Mesodermal cell (in vitro differentiated cells): ENCODE data around the gene NDC1.
A peak's percentile ranks its signal among the peaks of the same experiment; 100 is the strongest.

Experiments used
- H3K27ac ChIP-seq: 2 replicates; pipeline ENCODE4 v1.7.0; 2013; ENCODE audit warnings: mild to moderate bottlenecking, low read depth, low read length, moderate library complexity; ENCODE audit not compliant: severe bottlenecking
- H3K36me3 ChIP-seq: 2 replicates; pipeline ENCODE4 v1.7.1; 2013; ENCODE audit warnings: mild to moderate bottlenecking, low read length, moderate library complexity; ENCODE audit not compliant: control insufficient read depth, insufficient read depth
- H3K4me1 ChIP-seq: one replicate; pipeline ENCODE4 v1.7.1; 2013; ENCODE audit warnings: mild to moderate bottlenecking, low read length; ENCODE audit not compliant: insufficient read depth, control insufficient read depth, poor library complexity, severe bottlenecking
- H3K4me3 ChIP-seq: 2 replicates; pipeline ENCODE4 v1.7.0; 2013; ENCODE audit warnings: low read length, control low read depth, mild to moderate bottlenecking; ENCODE audit not compliant: insufficient read depth, poor library complexity, severe bottlenecking; ENCODE audit errors: extremely low read depth
- H3K9me3 ChIP-seq: 2 replicates; pipeline ENCODE4 v1.7.1; 2013; ENCODE audit warnings: mild to moderate bottlenecking, low read length, moderate library complexity; ENCODE audit not compliant: control insufficient read depth
- WGBS, 2 experiments: methylation state at CpG; one replicate each; pipeline ENCODE4 v1.1.5; 2013; ENCODE audit warnings: missing lambda C conversion rate in 2 of 2; ENCODE audit not compliant: insufficient coverage in 2 of 2; 5-methylcytosine and 5-hydroxymethylcytosine counted together

Gene NDC1

GRCh38 chr1:53740621-53741105, 97.4 kb downstream of the NDC1 start:
- 45 to 79% methylated on average over 2 to 4 of the region's 8 CpGs for WGBS, 2 experiments
- H3K9me3 ChIP-seq = peaks cover 9% of the 10 kb centered on the region
- no peak overlapping the region for H3K27ac ChIP-seq
- peaks cover 33% of the 10 kb centered on the region for H3K4me1 ChIP-seq
- no peak overlapping the region for H3K4me3 ChIP-seq
- H3K36me3 ChIP-seq = no peaks in the 10 kb centered on the region

DNA sequence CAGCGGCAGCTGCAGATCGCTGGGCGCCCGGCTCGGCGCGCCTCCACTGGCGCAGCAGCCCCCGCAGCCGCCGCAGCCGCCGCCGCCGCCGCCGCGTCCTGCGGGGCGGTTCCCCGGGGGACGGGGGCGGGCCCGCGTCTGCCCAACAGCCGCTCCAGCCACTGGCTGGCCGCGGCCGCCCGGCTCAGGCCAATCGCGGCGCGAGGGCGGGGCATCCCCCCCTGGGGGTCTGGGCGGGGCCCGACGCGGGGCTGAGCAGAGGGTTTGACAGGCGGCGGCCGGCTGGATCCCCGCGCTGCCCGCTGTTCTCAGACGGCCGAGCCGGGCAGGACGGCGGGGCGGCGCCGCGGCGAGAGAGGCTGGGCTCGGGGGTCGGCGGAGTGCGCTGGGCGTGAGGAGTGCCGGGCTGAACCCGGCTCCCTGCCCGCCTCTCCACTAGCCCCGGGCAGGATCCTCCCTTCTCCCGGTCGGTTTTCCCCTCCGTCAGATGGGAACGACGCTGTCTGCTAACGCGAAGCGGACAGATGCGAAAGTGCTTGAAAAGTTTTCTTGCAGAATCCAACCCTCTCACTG, 98.9 kb downstream of the NDC1 start, which contains the start of gene GLIS1:
Gene GLIS1, minus strand, starts transcription at position 56 of the 573 bp plus-strand sequence. CDS start 1,100 bp downstream, outside the sequence.
- Histone ChIP-seq H3K9me3 (peaks cover 9% of the 10 kb centered on the region), H3K27ac (no peak within 1 kb of the TSS), H3K36me3 (no peaks in the 10 kb centered on the region), H3K4me3 (peak within 1 kb of the TSS; percentile 55), H3K4me1 (peaks cover 47% of the 10 kb centered on the region)
- WGBS, 2 experiments = 0 to 1% methylated on average over 52 to 61 of the region's 73 CpGs

DNA sequence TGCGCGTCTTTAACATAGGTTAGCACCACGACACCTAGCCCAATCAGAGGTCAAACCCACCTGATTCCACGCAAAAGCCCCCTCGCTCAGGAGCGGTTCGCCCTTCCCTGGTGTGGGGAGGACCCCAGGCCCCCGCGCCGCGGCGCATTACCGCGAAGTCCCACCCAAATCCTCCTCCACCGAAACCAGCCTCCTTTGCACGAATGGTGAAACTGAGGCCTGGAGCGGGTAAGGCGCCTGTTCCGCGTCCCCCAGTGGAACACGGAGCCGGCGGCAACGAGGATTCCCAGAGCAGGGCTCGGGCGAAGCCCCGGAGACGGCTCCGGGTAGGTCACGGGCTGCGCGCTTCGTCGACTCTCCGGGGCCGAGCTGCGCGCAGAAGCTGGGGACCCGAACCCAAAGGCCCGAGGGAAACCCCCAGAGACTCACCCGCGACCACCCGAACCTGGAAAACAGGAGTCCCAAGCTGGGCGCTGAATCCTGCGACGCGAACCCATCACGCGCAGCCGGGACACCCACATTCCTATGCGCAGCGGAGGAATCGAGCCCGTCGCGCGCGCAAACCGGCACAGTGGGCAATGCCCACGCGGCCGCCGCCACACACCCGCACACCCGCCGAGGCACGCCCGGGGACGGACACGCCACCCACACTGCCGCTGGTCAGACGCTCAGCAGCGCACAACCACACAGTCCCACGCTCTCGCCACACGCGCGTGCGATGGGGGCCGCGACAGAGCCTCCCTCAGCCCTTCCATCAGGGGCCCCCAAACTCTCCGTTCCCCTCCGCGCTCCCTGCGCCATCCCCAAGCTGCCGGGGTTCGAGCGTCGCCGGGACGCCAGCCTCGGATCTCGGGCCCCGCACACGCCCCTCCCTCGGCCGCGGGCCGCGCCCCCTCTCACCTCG, 99.6 kb downstream of the NDC1 start:
- 3 to 5% methylated on average over 79 to 81 of the region's 101 CpGs for WGBS, 2 experiments
- H3K36me3 ChIP-seq = no peaks in the 10 kb centered on the region
- peaks cover 52% of the 10 kb centered on the region for H3K4me1 ChIP-seq
- peak overlapping the region; percentile 55 for H3K4me3 ChIP-seq
- H3K27ac ChIP-seq = no peak overlapping the region
- peaks cover 9% of the 10 kb centered on the region for H3K9me3 ChIP-seq

- no peaks in the 10 kb centered on the region for H3K36me3 ChIP-seq
- H3K4me3 ChIP-seq = peak overlapping the region; percentile 55
- WGBS, 2 experiments = 1 to 4% methylated on average over 47 of the region's 58 CpGs
- H3K27ac ChIP-seq = no peak overlapping the region
- H3K4me1 ChIP-seq = peaks cover 59% of the 10 kb centered on the region
- H3K9me3 ChIP-seq = peaks cover 2% of the 10 kb centered on the region
These were observed 100.4 kb downstream of the NDC1 start for GRCh38 chr1:53737648-53738204.

DNA sequence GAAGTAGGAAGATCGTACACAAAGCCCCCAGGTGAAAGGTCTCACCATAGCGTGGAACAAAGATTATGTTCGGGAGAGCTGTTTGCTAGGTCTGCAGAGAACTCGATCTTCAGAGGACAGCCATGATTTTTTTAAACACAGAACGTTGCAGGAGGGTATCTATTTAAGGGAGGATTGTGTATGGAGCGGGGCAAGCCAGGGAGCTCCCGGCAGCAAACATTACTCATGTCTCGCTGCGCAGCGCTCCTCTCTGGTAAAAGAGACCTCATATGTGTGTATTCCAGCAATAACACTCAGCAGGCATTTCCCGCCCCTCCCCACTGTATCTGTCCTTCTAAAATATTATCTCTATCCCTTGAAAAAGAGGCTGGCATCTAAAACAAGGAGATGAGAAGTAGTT, 101.8 kb downstream of the NDC1 start:
- Histone ChIP-seq H3K9me3 (no peaks in the 10 kb centered on the region), H3K4me3 (no peak overlapping the region), H3K4me1 (peaks cover 64% of the 10 kb centered on the region), H3K27ac (no peak overlapping the region), H3K36me3 (no peaks in the 10 kb centered on the region)
- WGBS, 2 experiments = 71 to 72% methylated on average over 7 to 9 of the region's 11 CpGs

- Histone ChIP-seq H3K27ac (no peak overlapping the region), H3K9me3 (no peaks in the 10 kb centered on the region), H3K4me3 (no peak overlapping the region), H3K36me3 (no peaks in the 10 kb centered on the region), H3K4me1 (peaks cover 66% of the 10 kb centered on the region)
- 90 to 100% methylated on average over 3 to 5 of the region's 5 CpGs for WGBS, 2 experiments
These were observed 102.4 kb downstream of the NDC1 start for GRCh38 chr1:53735681-53736080.

DNA sequence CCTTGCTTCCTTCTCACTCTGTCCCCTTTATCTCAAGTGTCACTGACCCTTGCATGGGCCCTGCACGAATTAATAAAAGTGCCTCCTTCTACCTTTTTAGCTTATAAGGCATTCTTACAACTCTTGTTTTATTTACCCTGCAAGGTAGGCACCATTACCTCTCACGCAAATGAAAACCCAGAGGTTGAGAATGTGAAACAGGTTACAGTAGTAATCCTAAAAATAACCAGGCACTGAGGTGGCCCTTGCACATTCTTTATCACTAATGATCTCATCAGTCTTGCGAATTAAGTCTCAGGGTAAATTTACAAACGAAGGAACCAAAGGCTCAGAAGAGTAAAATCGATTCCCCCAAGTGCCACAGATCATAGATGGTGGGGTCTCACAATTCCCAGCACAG, 102.8 kb downstream of the NDC1 start:
- Histone ChIP-seq H3K27ac (no peak overlapping the region), H3K4me3 (no peak overlapping the region), H3K36me3 (no peaks in the 10 kb centered on the region), H3K4me1 (peaks cover 63% of the 10 kb centered on the region), H3K9me3 (no peaks in the 10 kb centered on the region)
- WGBS, 2 experiments = 71 to 81% methylated on average over 3 to 4 of the region's 5 CpGs

- H3K27ac ChIP-seq = no peak overlapping the region
- no peak overlapping the region for H3K4me3 ChIP-seq
- H3K4me1 ChIP-seq = peaks cover 58% of the 10 kb centered on the region
- no peaks in the 10 kb centered on the region for H3K9me3 ChIP-seq
- H3K36me3 ChIP-seq = no peaks in the 10 kb centered on the region
- WGBS, 2 experiments = 85 to 89% methylated on average over 7 to 9 of the region's 10 CpGs
These were observed 103.4 kb downstream of the NDC1 start for GRCh38 chr1:53734650-53735211.

DNA sequence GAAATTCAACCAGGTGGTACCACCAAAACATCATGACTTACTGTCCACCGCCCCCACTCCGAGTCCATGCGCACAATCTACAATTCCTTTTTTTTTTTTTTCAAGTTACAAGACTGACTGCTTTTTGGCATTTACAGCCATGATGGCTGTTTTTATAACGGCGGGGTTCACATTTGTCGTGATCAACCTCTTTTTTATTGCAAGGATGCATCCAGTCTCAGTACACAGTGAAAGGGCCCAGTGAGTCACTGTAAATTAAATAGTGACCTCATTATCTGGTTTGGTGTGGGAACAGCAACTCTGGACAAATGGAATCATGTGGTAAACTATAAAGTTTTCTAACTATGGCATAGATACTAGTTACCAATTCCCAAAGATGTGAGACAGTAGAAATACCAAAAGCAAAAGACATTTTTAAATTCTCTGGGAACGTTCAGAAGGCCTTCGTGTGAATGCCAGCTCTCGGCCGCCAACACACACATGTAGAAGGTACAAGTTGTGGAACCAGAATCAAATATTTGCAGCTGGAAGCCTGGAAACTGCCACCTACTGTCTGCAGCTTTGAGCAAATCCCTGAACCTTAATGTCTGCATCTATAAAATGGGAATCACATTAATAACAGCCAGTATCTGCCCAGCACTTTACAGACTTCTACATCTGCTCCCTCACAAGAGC, 104.0 kb downstream of the NDC1 start:
- Histone ChIP-seq H3K4me3 (no peak overlapping the region), H3K4me1 (peaks cover 53% of the 10 kb centered on the region), H3K36me3 (no peaks in the 10 kb centered on the region), H3K27ac (no peak overlapping the region), H3K9me3 (no peaks in the 10 kb centered on the region)
- 94% methylated on average over 9 to 10 of the region's 10 CpGs for WGBS, 2 experiments

DNA sequence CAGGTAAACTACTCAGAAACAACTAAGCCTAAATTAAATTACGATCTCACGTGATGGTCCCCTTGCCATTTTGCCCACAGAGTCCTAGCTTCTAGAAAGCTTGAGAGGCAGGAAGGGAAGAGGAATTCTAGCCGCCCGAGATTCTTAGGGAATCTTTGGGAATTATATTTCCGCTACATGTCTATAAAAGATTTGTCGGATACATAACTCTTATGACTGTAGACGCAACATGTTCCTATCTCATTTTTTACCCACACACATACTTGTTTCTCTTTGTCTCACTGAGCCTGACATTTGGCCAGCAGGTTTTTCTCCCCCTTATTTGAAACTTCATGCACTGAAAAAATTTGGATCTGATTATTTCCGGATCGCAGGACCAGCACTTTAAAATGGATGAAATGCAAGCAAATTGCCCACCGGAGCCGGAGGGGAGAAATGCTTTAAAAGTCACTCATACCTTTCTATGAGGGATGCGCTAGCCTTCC, 104.6 kb downstream of the NDC1 start:
- Histone ChIP-seq H3K36me3 (no peaks in the 10 kb centered on the region), H3K4me3 (no peak overlapping the region), H3K4me1 (peaks cover 53% of the 10 kb centered on the region), H3K27ac (no peak overlapping the region), H3K9me3 (no peaks in the 10 kb centered on the region)
- 94 to 95% methylated on average over 9 to 12 of the region's 12 CpGs for WGBS, 2 experiments
